Lower leg skin (tissue), 3 donors: Measurements from ENCODE around the gene PSEN2.

Experiments
- CTCF ChIP-seq, 3 donors: fragments of 450-650 bp; IDR thresholded peaks; one replicate each; pipeline ENCODE4 v1.5.1; 2016; ENCODE audit warnings: antibody characterized with exemption in 3 of 3, mild to moderate bottlenecking in 3 of 3, moderate library complexity in 2 of 3
- POLR2A ChIP-seq, 2 donors: fragments of 450-650 bp; IDR thresholded peaks; one replicate each; pipeline ENCODE4 v1.6.1; 2016 to 2017; ENCODE audit warnings: antibody characterized with exemption in 2 of 2, mild to moderate bottlenecking in 1 of 2, moderate library complexity in 1 of 2

- no peak for TF ChIP-seq CTCF (IDR thresholded peaks at IDR 0.05)
- TF ChIP-seq POLR2A (IDR thresholded peaks at IDR 0.05): no peak
Observed at GRCh38 chr1:226868726-226869125, 1.7 kb upstream of the PSEN2 start.
